ENCODE measurements around the gene FBXL16. TPM values are rescaled to one million over a fixed set of nuclear protein-coding genes. Genes with fewer than 3 reads are reported as not detected.

Gene FBXL16
- polyA plus RNA-seq, 1 donor from 2014 or later = 3.4 TPM

DNA sequence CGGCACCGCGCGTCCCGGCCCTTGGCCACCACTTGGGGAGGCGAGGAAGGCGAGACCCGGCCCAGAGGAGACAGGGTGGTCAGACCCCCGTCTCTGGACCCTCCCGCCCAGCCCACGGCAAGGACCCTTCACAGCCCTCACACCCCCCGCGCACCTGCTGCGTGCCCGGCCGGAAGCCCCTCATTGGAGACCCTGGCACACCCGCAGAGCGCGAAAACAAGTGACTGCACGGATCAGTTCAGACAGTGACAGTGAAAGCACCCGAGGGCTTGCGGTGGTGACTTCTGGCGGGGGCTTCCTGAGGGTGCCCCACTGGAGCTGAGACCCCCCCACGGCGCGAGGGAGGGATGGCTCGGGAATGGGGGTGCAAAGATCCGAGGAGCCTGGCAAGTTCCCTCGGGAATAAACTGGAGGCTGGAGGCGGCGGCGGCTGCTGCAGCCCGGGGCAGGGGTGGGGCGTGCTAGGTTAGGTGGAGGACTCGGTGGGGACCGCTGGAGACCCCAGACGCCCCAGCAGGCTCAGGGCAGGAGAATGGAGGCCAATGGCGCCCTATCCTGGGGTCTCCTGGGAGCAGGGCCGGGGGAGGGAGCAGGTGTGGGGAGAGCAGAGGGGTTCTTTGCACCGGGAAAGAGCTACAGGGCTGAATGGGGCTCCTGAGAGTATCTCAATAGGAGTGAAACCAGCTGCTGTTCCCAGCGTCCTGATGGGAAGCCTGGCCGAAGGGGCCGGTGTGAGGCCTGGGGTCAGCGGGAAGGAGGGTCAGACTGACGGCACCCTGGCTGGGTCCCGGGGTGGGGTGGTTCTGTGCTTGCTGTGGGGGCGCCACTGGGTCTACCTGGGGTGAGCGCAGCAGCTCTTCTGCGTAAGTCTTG lies 824 bp upstream of the FBXL16 start:
- Histone ChIP-seq H3K27me3 (ENCODE audit: insufficient read depth, low read depth, low read length) (peaks cover 10% of the 10 kb centered on the region), H3K36me3 (ENCODE audit: insufficient read depth, low read length) (no peaks in the 10 kb centered on the region), H3K4me3 (ENCODE audit: low read length) (peak overlapping the region; percentile 73), H3K9me2 (ENCODE audit: insufficient read depth, low read length) (no peaks in the 10 kb centered on the region), H3K9ac (ENCODE audit: low read length) (peak overlapping the region; percentile 79), H4K20me1 (ENCODE audit: insufficient read depth) (peaks cover 28% of the 10 kb centered on the region), H2AFZ (ENCODE audit: low read depth, low read length) (peak overlapping the region; percentile 2), H3K9me3 (ENCODE audit: low read length) (no peaks in the 10 kb centered on the region), H3K4me2 (ENCODE audit: low read length) (peak overlapping the region; percentile 80), H3K27ac (ENCODE audit: low read length) (peak overlapping the region; percentile 86), H3F3A (ENCODE audit: insufficient read depth, low read length, poor library complexity, severe bottlenecking) (peaks cover 5% of the 10 kb centered on the region), H3K79me2 (replicated peaks; ENCODE audit: insufficient read depth, low read length) (peaks cover 39% of the 10 kb centered on the region)
- TF ChIP-seq REST (IDR thresholded peaks at IDR 0.05; ENCODE audit: borderline replicate concordance) = no peak
- no peak for TF ChIP-seq CTCF (IDR thresholded peaks at IDR 0.05; ENCODE audit: poor library complexity, severe bottlenecking)
- TF ChIP-seq POLR2AphosphoS5 (IDR thresholded peaks at IDR 0.05) = peak; percentile 27
- no peak for TF ChIP-seq RAD21 (conservative IDR thresholded peaks at IDR 0.05)
- TF ChIP-seq TAF1 (IDR thresholded peaks at IDR 0.05; ENCODE audit: low read depth) = no peak
- no peak for TF ChIP-seq EP300 (conservative IDR thresholded peaks at IDR 0.05; ENCODE audit: poor library complexity, severe bottlenecking)
- TF ChIP-seq MXI1 (conservative IDR thresholded peaks at IDR 0.05; ENCODE audit: poor library complexity, severe bottlenecking) = no peak

DNA sequence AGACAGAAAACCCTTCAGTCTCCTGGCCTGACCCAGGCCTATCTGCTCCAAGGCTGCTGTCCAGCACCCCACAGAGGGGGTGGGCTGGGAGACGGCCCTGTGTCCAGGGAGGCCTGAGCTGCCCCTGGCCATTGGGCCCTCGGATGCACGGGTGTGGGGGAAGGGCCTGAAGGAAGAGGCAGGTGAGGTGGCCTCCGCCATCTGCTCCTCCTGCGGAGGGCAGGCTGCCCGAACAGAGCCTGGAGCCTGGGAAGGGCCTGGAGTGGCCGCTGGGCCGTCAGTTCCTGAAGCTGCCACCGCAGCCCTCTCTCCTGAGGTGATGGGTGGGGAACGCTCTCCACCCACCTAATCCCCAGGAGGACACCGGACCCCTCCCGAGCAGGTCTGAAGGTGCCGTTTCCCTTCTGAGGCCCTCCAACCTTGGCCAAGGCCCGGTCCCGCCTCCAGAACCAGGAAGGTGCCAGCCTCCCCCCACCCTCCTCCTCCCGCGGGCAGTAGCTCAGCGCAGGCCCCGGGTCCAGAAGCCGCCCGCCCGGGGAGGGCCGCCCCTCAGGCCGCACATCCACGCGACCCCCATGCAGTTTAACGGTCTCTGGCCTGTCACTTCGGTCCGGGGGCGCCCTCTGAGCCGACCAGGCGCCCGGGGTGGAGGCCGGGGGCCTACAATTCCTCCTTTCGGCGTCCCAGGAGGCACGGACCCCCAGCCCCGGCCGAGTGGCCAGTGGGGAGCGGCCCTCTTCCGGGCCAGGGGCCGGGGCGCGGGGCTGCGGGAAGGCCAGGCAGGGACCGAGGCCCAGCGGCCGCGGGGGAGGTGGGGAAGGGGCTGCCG lies 835 bp downstream of the FBXL16 start:
- H3K27me3 ChIP-seq (ENCODE audit: insufficient read depth, low read depth, low read length) = peaks cover 26% of the 10 kb centered on the region

More for the DNA sequence above, 835 bp downstream of the FBXL16 start:
- Histone ChIP-seq H3K9ac (ENCODE audit: low read length) (peak overlapping the region; percentile 89), H3F3A (ENCODE audit: insufficient read depth, low read length, poor library complexity, severe bottlenecking) (no peaks in the 10 kb centered on the region), H3K27ac (ENCODE audit: low read length) (peak overlapping the region; percentile 34), H3K4me3 (ENCODE audit: low read length) (peak overlapping the region; percentile 96), H3K9me2 (ENCODE audit: insufficient read depth, low read length) (no peaks in the 10 kb centered on the region), H4K20me1 (ENCODE audit: insufficient read depth) (peaks cover 45% of the 10 kb centered on the region), H2AFZ (ENCODE audit: low read depth, low read length) (no peak overlapping the region), H3K36me3 (ENCODE audit: insufficient read depth, low read length) (no peaks in the 10 kb centered on the region), H3K79me2 (replicated peaks; ENCODE audit: insufficient read depth, low read length) (peaks cover 43% of the 10 kb centered on the region), H3K9me3 (ENCODE audit: low read length) (no peaks in the 10 kb centered on the region), H3K4me2 (ENCODE audit: low read length) (peak overlapping the region; percentile 87)
- TF ChIP-seq MXI1 (conservative IDR thresholded peaks at IDR 0.05; ENCODE audit: poor library complexity, severe bottlenecking) (no peak), CTCF (IDR thresholded peaks at IDR 0.05; ENCODE audit: poor library complexity, severe bottlenecking) (peak; percentile 13)
